GM23338 (cell line): ENCODE results near the gene MAPK1. TPM values are rescaled to one million over a fixed set of nuclear protein-coding genes. Genes with fewer than 3 reads are reported as not detected.

Experiments
- ATAC-seq: fragments of 200-7000 bp; cut with Tn5 transposase; 3 replicates; pipeline ENCODE4 v1.9.1; 2020
- DNase-seq: peaks from one replicate; pipeline ENCODE4 v3.0.0-alpha.2; 2015; ENCODE audit warnings: low spot score
- H2AFZ ChIP-seq: fragments of 200-600 bp; sonication (generic); 2 replicates; pipeline ENCODE4 v1.8.0; 2016; ENCODE audit warnings: antibody characterized with exemption, mild to moderate bottlenecking, moderate library complexity
- H3F3A ChIP-seq: fragments of 200-600 bp; sonication (generic); replicated peaks from 2 replicates; pipeline ENCODE4 v1.8.0; 2017; ENCODE audit warnings: antibody characterized with exemption, mixed run types, low read depth
- H3K27ac ChIP-seq: fragments of 200-600 bp; sonication (generic); 2 replicates; pipeline ENCODE4 v1.6.1; 2016; ENCODE audit warnings: low read depth
- H3K27me3 ChIP-seq: fragments of 200-600 bp; sonication (generic); 2 replicates; pipeline ENCODE4 v1.8.0; 2016; ENCODE audit warnings: mild to moderate bottlenecking, mixed run types, moderate library complexity; ENCODE audit not compliant: insufficient read depth
- H3K36me3 ChIP-seq: fragments of 200-600 bp; sonication (generic); 2 replicates; pipeline ENCODE4 v1.8.0; 2016; ENCODE audit warnings: mild to moderate bottlenecking; ENCODE audit not compliant: insufficient read depth
- H3K4me1 ChIP-seq: fragments of 200-600 bp; sonication (generic); 2 replicates; pipeline ENCODE4 v1.8.0; 2016; ENCODE audit warnings: mild to moderate bottlenecking, moderate library complexity; ENCODE audit not compliant: insufficient read depth
- H3K4me2 ChIP-seq: fragments of 200-600 bp; sonication (generic); 2 replicates; pipeline ENCODE4 v1.7.1; 2017; ENCODE audit warnings: mixed run types
- H3K4me3 ChIP-seq: fragments of 200-600 bp; sonication (generic); 2 replicates; pipeline ENCODE4 v1.6.1; 2016; ENCODE audit warnings: mixed run types
- H3K79me2 ChIP-seq: fragments of 200-600 bp; sonication (generic); replicated peaks from 2 replicates; pipeline ENCODE4 v1.8.0; 2017; ENCODE audit warnings: mild to moderate bottlenecking; ENCODE audit not compliant: insufficient read depth
- H3K9me2 ChIP-seq: fragments of 200-600 bp; sonication (generic); 2 replicates; pipeline ENCODE4 v1.8.0; 2017; ENCODE audit not compliant: insufficient read depth
- H4K20me1 ChIP-seq: fragments of 200-600 bp; sonication (generic); replicated peaks from 2 replicates; pipeline ENCODE4 v1.8.0; 2017; ENCODE audit warnings: mild to moderate bottlenecking; ENCODE audit not compliant: insufficient read depth
- H3K27ac Mint-ChIP-seq: 2 replicates; pipeline ENCODE4 v1.8.0; 2020; ENCODE audit warnings: inconsistent platforms, mild to moderate bottlenecking, moderate library complexity, mixed read lengths
- H3K27me3 Mint-ChIP-seq: 3 replicates; pipeline ENCODE4 v1.8.0; 2022; ENCODE audit warnings: low read depth, mild to moderate bottlenecking, moderate library complexity, mixed read lengths, inconsistent platforms; ENCODE audit not compliant: insufficient read depth, poor library complexity
- H3K36me3 Mint-ChIP-seq: 3 replicates; pipeline ENCODE4 v1.8.0; 2021; ENCODE audit warnings: low read depth, mild to moderate bottlenecking, inconsistent platforms, moderate library complexity, mixed read lengths
- H3K4me1 Mint-ChIP-seq: 3 replicates; pipeline ENCODE4 v1.8.0; 2020; ENCODE audit warnings: mild to moderate bottlenecking, inconsistent platforms, mixed read lengths
- H3K4me3 Mint-ChIP-seq: 3 replicates; pipeline ENCODE4 v1.8.0; 2021; ENCODE audit warnings: moderate library complexity, mild to moderate bottlenecking, inconsistent platforms, mixed read lengths
- H3K9me3 Mint-ChIP-seq: 3 replicates; pipeline ENCODE4 v1.8.0; 2020; ENCODE audit warnings: moderate library complexity, mild to moderate bottlenecking, inconsistent platforms, mixed read lengths
- CREB1 ChIP-seq: fragments of 250-450 bp; sonication (Bioruptor Pico); IDR thresholded peaks from 2 replicates; pipeline ENCODE4 v1.5.0; 2020; ENCODE audit warnings: low read depth, mild to moderate bottlenecking, moderate library complexity
- EZH2 ChIP-seq: fragments of 200-600 bp; sonication (generic); IDR thresholded peaks from one replicate; pipeline ENCODE4 v1.8.0; 2017; ENCODE audit warnings: antibody characterized with exemption, mild to moderate bottlenecking, low read depth; ENCODE audit not compliant: unreplicated experiment
- EZH2phosphoT487 ChIP-seq: fragments of 200-600 bp; sonication (generic); IDR thresholded peaks from one replicate; pipeline ENCODE4 v1.8.1; 2018; ENCODE audit warnings: antibody characterized with exemption; ENCODE audit not compliant: unreplicated experiment
- JUNB ChIP-seq: IDR thresholded peaks from one replicate; pipeline ENCODE4 v1.6.1; 2016; ENCODE audit warnings: antibody characterized with exemption; ENCODE audit not compliant: unreplicated experiment
- ZNF114 ChIP-seq: fragments of 250-450 bp; sonication (Bioruptor Pico); IDR thresholded peaks from 2 replicates; pipeline ENCODE4 v1.5.0; 2020; ENCODE audit warnings: mild to moderate bottlenecking, moderate library complexity
- ZNF331 ChIP-seq: fragments of 250-450 bp; sonication (Bioruptor Pico); IDR thresholded peaks from 2 replicates; pipeline ENCODE4 v1.5.0; 2020; ENCODE audit warnings: low read depth, mild to moderate bottlenecking, moderate library complexity
- polyA plus RNA-seq: library from polyadenylated mRNA; unstranded; fragments of >200 nt; fragmentation: Nextera tagmentation; extraction: Ambion mirVana; gene quantifications from 2 replicates; pipeline ENCODE4 v1.2.1, GENCODE V29; 2016
- total RNA-seq: library from RNA; depleted of rRNA; stranded (reverse); fragments of >200 nt; shearing (Covaris generic); gene quantifications from 2 replicates; pipeline ENCODE4 v1.2.3, GENCODE V29; 2014
- TF ChIP-seq, protein P1 (sequence below): fragments of 250-450 bp; sonication (Bioruptor Pico); IDR thresholded peaks from 2 replicates; pipeline ENCODE4 v1.5.0; 2020; ENCODE audit warnings: mild to moderate bottlenecking, moderate library complexity
- TF ChIP-seq, protein P2 (sequence below): IDR thresholded peaks from one replicate; pipeline ENCODE4 v1.6.1; 2018; ENCODE audit warnings: antibody characterized with exemption; ENCODE audit not compliant: unreplicated experiment
- TF ChIP-seq, protein P3 (sequence below): IDR thresholded peaks from 2 replicates; pipeline ENCODE4 v1.6.1; 2016; ENCODE audit warnings: antibody characterized with exemption

MAPK1 gene
- total and polyA plus RNA-seq, 2 experiments from 2014 or later: 17.4 to 77.5 TPM

DNA sequence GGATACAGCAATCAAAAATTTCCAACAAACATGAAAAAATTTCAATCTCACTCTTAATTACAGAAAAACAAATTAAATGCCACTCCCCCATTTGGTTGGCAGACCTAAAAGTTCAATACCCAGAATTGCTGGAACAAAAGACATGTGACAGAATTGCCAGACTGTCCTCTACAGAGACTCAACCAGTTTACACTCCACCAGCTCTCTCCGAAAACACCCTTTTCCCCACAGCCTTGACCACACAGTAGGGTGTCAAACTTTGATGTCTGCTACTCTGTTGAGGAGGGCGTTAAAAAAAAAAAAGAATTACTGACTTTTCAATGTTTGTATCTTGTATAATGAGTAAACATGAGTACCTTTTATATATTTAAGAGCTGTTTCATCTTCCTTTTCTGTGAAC, 87.2 kb downstream of the MAPK1 start (continued):
- TF ChIP-seq, protein P1, sequence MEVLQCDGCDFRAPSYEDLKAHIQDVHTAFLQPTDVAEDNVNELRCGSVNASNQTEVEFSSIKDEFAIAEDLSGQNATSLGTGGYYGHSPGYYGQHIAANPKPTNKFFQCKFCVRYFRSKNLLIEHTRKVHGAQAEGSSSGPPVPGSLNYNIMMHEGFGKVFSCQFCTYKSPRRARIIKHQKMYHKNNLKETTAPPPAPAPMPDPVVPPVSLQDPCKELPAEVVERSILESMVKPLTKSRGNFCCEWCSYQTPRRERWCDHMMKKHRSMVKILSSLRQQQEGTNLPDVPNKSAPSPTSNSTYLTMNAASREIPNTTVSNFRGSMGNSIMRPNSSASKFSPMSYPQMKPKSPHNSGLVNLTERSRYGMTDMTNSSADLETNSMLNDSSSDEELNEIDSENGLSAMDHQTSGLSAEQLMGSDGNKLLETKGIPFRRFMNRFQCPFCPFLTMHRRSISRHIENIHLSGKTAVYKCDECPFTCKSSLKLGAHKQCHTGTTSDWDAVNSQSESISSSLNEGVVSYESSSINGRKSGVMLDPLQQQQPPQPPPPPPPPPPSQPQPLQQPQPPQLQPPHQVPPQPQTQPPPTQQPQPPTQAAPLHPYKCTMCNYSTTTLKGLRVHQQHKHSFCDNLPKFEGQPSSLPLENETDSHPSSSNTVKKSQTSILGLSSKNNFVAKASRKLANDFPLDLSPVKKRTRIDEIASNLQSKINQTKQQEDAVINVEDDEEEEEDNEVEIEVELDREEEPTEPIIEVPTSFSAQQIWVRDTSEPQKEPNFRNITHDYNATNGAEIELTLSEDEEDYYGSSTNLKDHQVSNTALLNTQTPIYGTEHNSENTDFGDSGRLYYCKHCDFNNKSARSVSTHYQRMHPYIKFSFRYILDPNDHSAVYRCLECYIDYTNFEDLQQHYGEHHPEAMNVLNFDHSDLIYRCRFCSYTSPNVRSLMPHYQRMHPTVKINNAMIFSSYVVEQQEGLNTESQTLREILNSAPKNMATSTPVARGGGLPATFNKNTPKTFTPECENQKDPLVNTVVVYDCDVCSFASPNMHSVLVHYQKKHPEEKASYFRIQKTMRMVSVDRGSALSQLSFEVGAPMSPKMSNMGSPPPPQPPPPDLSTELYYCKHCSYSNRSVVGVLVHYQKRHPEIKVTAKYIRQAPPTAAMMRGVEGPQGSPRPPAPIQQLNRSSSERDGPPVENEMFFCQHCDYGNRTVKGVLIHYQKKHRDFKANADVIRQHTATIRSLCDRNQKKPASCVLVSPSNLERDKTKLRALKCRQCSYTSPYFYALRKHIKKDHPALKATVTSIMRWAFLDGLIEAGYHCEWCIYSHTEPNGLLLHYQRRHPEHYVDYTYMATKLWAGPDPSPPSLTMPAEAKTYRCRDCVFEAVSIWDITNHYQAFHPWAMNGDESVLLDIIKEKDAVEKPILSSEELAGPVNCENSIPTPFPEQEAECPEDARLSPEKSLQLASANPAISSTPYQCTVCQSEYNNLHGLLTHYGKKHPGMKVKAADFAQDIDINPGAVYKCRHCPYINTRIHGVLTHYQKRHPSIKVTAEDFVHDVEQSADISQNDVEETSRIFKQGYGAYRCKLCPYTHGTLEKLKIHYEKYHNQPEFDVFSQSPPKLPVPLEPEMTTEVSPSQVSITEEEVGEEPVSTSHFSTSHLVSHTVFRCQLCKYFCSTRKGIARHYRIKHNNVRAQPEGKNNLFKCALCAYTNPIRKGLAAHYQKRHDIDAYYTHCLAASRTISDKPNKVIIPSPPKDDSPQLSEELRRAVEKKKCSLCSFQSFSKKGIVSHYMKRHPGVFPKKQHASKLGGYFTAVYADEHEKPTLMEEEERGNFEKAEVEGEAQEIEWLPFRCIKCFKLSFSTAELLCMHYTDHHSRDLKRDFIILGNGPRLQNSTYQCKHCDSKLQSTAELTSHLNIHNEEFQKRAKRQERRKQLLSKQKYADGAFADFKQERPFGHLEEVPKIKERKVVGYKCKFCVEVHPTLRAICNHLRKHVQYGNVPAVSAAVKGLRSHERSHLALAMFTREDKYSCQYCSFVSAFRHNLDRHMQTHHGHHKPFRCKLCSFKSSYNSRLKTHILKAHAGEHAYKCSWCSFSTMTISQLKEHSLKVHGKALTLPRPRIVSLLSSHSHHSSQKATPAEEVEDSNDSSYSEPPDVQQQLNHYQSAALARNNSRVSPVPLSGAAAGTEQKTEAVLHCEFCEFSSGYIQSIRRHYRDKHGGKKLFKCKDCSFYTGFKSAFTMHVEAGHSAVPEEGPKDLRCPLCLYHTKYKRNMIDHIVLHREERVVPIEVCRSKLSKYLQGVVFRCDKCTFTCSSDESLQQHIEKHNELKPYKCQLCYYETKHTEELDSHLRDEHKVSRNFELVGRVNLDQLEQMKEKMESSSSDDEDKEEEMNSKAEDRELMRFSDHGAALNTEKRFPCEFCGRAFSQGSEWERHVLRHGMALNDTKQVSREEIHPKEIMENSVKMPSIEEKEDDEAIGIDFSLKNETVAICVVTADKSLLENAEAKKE (CRISPR knock-in tag): no peak
- TF ChIP-seq EZH2phosphoT487: no peak

DNA sequence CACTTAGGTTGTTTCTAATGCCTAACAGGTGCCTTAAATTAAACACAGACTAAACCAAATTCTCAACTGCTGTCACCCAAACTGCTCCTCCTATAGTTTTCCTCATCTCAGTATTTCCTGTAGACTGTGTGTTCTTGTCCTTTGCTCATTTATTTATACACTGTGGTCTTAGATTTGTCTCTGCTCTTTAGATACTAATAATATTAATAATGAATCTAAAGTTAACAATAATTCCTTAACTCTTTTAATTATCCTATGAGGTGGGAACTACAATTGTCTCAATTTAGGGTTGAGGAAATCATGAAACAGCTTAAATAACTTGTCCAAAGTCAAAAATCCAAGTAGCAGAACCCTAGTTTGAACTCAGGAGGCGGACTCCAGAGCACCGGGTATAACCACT, 88.0 kb downstream of the MAPK1 start:
- DNase-seq: no peak
- H3K36me3 ChIP-seq: no peaks in the 10 kb centered on the region
- H3K36me3 Mint-ChIP-seq: peaks cover 22% of the 10 kb centered on the region
- TF ChIP-seq EZH2phosphoT487 (no peak), JUNB (no peak), CREB1 (CRISPR knock-in tag) (no peak), EZH2 (no peak), ZNF331 (no peak), ZNF114 (CRISPR knock-in tag) (no peak)
- TF ChIP-seq, protein P2, sequence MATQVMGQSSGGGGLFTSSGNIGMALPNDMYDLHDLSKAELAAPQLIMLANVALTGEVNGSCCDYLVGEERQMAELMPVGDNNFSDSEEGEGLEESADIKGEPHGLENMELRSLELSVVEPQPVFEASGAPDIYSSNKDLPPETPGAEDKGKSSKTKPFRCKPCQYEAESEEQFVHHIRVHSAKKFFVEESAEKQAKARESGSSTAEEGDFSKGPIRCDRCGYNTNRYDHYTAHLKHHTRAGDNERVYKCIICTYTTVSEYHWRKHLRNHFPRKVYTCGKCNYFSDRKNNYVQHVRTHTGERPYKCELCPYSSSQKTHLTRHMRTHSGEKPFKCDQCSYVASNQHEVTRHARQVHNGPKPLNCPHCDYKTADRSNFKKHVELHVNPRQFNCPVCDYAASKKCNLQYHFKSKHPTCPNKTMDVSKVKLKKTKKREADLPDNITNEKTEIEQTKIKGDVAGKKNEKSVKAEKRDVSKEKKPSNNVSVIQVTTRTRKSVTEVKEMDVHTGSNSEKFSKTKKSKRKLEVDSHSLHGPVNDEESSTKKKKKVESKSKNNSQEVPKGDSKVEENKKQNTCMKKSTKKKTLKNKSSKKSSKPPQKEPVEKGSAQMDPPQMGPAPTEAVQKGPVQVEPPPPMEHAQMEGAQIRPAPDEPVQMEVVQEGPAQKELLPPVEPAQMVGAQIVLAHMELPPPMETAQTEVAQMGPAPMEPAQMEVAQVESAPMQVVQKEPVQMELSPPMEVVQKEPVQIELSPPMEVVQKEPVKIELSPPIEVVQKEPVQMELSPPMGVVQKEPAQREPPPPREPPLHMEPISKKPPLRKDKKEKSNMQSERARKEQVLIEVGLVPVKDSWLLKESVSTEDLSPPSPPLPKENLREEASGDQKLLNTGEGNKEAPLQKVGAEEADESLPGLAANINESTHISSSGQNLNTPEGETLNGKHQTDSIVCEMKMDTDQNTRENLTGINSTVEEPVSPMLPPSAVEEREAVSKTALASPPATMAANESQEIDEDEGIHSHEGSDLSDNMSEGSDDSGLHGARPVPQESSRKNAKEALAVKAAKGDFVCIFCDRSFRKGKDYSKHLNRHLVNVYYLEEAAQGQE: no peak
- TF ChIP-seq, protein P3, sequence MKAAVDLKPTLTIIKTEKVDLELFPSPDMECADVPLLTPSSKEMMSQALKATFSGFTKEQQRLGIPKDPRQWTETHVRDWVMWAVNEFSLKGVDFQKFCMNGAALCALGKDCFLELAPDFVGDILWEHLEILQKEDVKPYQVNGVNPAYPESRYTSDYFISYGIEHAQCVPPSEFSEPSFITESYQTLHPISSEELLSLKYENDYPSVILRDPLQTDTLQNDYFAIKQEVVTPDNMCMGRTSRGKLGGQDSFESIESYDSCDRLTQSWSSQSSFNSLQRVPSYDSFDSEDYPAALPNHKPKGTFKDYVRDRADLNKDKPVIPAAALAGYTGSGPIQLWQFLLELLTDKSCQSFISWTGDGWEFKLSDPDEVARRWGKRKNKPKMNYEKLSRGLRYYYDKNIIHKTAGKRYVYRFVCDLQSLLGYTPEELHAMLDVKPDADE: no peak

More for the DNA sequence above, 88.0 kb downstream of the MAPK1 start:
- H3K27me3 Mint-ChIP-seq: peaks cover 2% of the 10 kb centered on the region
- Histone ChIP-seq H3K4me2 (no peak overlapping the region), H3K9me2 (no peaks in the 10 kb centered on the region), H3K27me3 (no peaks in the 10 kb centered on the region), H3K27ac (no peak overlapping the region), H2AFZ (no peak overlapping the region), H3K79me2 (no peaks in the 10 kb centered on the region), H3F3A (no peaks in the 10 kb centered on the region), H4K20me1 (peaks cover 19% of the 10 kb centered on the region), H3K4me1 (no peaks in the 10 kb centered on the region), H3K4me3 (no peak overlapping the region)
- no peak for ATAC-seq
- H3K4me1 Mint-ChIP-seq: no peaks in the 10 kb centered on the region
- no peak overlapping the region for H3K4me3 Mint-ChIP-seq
- no peaks in the 10 kb centered on the region for H3K9me3 Mint-ChIP-seq
- H3K27ac Mint-ChIP-seq: no peak overlapping the region
